DOHH2 (cell line): ENCODE results near the gene SPIN1.

Source experiments
- H3F3A ChIP-seq: fragments of 200-600 bp; sonication (generic), shearing (Covaris generic); 2 replicates; pipeline ENCODE4 v1.6.0; 2016; ENCODE audit warnings: antibody characterized with exemption, mild to moderate bottlenecking; ENCODE audit not compliant: control insufficient read depth, insufficient read depth
- H3K27ac ChIP-seq: fragments of 200-600 bp; sonication (generic); 2 replicates; pipeline ENCODE4 v1.5.1; 2014; ENCODE audit warnings: low read depth, mild to moderate bottlenecking, low read length, moderate library complexity
- H3K27me3 ChIP-seq: fragments of 200-600 bp; sonication (generic); 2 replicates; pipeline ENCODE4 v1.6.1; 2014; ENCODE audit warnings: mild to moderate bottlenecking, low read length, mixed read lengths; ENCODE audit not compliant: control insufficient read depth
- H3K36me3 ChIP-seq: fragments of 200-600 bp; sonication (generic); 2 replicates; pipeline ENCODE4 v1.6.1; 2014; ENCODE audit warnings: mild to moderate bottlenecking, low read length, moderate library complexity, mixed read lengths; ENCODE audit not compliant: control insufficient read depth
- H3K4me1 ChIP-seq: fragments of 200-600 bp; sonication (generic); 2 replicates; pipeline ENCODE4 v1.6.1; 2014; ENCODE audit warnings: mild to moderate bottlenecking, low read length, mixed read lengths; ENCODE audit not compliant: control insufficient read depth
- H3K4me2 ChIP-seq: fragments of 200-600 bp; sonication (generic); 2 replicates; pipeline ENCODE4 v1.6.0; 2014; ENCODE audit warnings: mild to moderate bottlenecking, low read length, moderate library complexity
- H3K4me3 ChIP-seq: fragments of 200-600 bp; sonication (generic); 2 replicates; pipeline ENCODE4 v1.5.1; 2014; ENCODE audit warnings: mild to moderate bottlenecking, low read length, mixed read lengths
- H3K79me2 ChIP-seq: fragments of 200-600 bp; sonication (generic); 2 replicates; pipeline ENCODE4 v1.6.1; 2014; ENCODE audit warnings: mild to moderate bottlenecking, low read length, mixed read lengths; ENCODE audit not compliant: control insufficient read depth
- H3K9me2 ChIP-seq: fragments of 200-600 bp; sonication (generic); replicated peaks from 2 replicates; pipeline ENCODE4 v1.6.1; 2014; ENCODE audit warnings: mild to moderate bottlenecking, low read length, mixed read lengths; ENCODE audit not compliant: control insufficient read depth
- H3K9me3 ChIP-seq: fragments of 200-600 bp; sonication (generic); 2 replicates; pipeline ENCODE4 v1.6.1; 2014; ENCODE audit warnings: antibody characterized with exemption, low read length, mixed read lengths; ENCODE audit not compliant: control insufficient read depth, insufficient read depth
- H4K20me1 ChIP-seq: fragments of 200-600 bp; sonication (generic); 2 replicates; pipeline ENCODE4 v1.6.0; 2014; ENCODE audit warnings: low read depth, mild to moderate bottlenecking, antibody characterized with exemption, low read length, moderate library complexity; ENCODE audit not compliant: control insufficient read depth, insufficient read depth
- EZH2phosphoT487 ChIP-seq: fragments of 200-600 bp; sonication (generic); IDR thresholded peaks from 2 replicates; pipeline ENCODE4 v1.6.1; 2017; ENCODE audit warnings: borderline replicate concordance, mild to moderate bottlenecking, antibody characterized with exemption, low read length, moderate library complexity, mixed read lengths
- TF ChIP-seq, protein P1 (sequence below): fragments of 200-600 bp; sonication (generic); IDR thresholded peaks from one replicate; pipeline ENCODE4 v1.5.1; 2014; ENCODE audit warnings: antibody characterized with exemption, mild to moderate bottlenecking, low read depth, low read length; ENCODE audit not compliant: poor library complexity, severe bottlenecking

Gene SPIN1

DNA sequence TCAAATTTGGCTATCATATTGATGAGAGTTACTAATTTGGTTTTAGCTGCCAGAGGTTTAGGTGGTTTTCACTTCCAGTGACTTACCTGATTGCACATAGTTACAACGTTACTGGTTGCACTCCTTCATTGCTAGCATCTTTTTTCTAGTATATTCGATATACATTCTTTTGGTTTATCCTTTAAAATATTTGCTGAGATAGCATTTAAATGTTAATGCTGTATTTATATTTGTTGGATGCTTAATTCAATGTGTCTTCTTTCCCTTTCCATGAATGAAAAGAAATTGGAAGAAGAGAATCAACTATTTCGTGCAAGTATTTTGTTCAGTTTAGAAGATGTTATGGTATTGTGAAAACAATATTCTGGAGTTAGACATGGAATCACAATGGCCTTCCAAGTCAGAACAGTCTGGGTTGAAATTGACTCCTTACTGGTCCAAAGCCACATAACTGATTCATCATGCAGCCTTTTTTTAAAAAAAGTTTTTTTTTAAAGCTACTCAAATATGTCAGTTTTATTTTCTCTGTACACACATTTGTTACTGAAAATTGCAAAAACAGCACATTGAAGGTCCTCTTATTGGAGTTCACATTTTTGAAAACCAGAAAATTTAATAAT, 2.2 kb downstream of the SPIN1 start:
- H3K4me3 ChIP-seq, result 0 out of 2 replicates have a peak overlapping the region, but pooled peaks have one; percentile 83
- H3K4me1 ChIP-seq, result peaks cover 29% of the 10 kb centered on the region
- no peaks in the 10 kb centered on the region for H3K9me2 ChIP-seq
- peaks cover 12% of the 10 kb centered on the region; the same call in 1 of the 2 replicates for H3K36me3 ChIP-seq
- no peak overlapping the region for H3K27ac ChIP-seq
- H3K4me2 ChIP-seq, result peak overlapping the region; percentile 58
- no peaks in the 10 kb centered on the region for H3K9me3 ChIP-seq
- peaks cover 64% of the 10 kb centered on the region for H3K79me2 ChIP-seq
- no peaks in the 10 kb centered on the region for H3K27me3 ChIP-seq
- no peaks in the 10 kb centered on the region for H3F3A ChIP-seq
- H4K20me1 ChIP-seq, result peaks cover 12% of the 10 kb centered on the region; the same call in 1 of the 2 replicates
- TF ChIP-seq EZH2phosphoT487, result no peak
- TF ChIP-seq, protein P1, sequence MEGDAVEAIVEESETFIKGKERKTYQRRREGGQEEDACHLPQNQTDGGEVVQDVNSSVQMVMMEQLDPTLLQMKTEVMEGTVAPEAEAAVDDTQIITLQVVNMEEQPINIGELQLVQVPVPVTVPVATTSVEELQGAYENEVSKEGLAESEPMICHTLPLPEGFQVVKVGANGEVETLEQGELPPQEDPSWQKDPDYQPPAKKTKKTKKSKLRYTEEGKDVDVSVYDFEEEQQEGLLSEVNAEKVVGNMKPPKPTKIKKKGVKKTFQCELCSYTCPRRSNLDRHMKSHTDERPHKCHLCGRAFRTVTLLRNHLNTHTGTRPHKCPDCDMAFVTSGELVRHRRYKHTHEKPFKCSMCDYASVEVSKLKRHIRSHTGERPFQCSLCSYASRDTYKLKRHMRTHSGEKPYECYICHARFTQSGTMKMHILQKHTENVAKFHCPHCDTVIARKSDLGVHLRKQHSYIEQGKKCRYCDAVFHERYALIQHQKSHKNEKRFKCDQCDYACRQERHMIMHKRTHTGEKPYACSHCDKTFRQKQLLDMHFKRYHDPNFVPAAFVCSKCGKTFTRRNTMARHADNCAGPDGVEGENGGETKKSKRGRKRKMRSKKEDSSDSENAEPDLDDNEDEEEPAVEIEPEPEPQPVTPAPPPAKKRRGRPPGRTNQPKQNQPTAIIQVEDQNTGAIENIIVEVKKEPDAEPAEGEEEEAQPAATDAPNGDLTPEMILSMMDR, result no peak

DNA sequence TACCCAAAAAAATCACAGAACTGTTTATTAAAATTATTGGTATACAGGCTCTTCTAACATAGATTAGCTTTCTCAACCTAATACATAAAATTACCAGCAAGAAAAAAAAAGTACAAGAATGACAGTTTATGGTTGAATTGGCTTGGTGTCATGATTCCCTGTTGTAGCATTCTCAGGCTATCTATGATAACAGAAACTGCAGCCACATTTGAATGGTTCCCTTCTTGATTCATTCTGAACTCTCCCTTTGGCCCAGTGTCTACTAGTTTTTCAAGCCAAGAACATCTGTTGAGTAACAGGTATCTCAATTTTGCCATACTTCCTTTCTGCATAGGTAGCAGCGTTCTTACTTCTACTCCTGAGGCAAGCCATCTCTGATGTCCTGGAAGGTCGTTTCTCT, 3.0 kb downstream of the SPIN1 start:
- H3K27ac ChIP-seq, result no peak overlapping the region
- H3K27me3 ChIP-seq, result no peaks in the 10 kb centered on the region
- H3F3A ChIP-seq, result no peaks in the 10 kb centered on the region
- H3K4me3 ChIP-seq, result no peak overlapping the region
- H3K9me3 ChIP-seq, result no peaks in the 10 kb centered on the region
- peaks cover 12% of the 10 kb centered on the region; the same call in 1 of the 2 replicates for H4K20me1 ChIP-seq
- H3K4me2 ChIP-seq, result no peak overlapping the region
- peaks cover 72% of the 10 kb centered on the region for H3K79me2 ChIP-seq
- H3K9me2 ChIP-seq, result no peaks in the 10 kb centered on the region
- H3K36me3 ChIP-seq, result peaks cover 12% of the 10 kb centered on the region; the same call in 1 of the 2 replicates
- H3K4me1 ChIP-seq, result peaks cover 29% of the 10 kb centered on the region
- TF ChIP-seq, protein P1, result no peak
- TF ChIP-seq EZH2phosphoT487, result no peak

- Histone ChIP-seq H3K4me3 (no peak overlapping the region), H3K27me3 (no peaks in the 10 kb centered on the region), H3K9me2 (no peaks in the 10 kb centered on the region), H3K27ac (no peak overlapping the region), H3F3A (no peaks in the 10 kb centered on the region), H3K4me2 (no peak overlapping the region), H3K79me2 (peaks cover 79% of the 10 kb centered on the region), H3K36me3 (peaks cover 12% of the 10 kb centered on the region; the same call in 1 of the 2 replicates), H3K4me1 (peaks cover 29% of the 10 kb centered on the region), H3K9me3 (no peaks in the 10 kb centered on the region), H4K20me1 (peaks cover 12% of the 10 kb centered on the region; the same call in 1 of the 2 replicates)
- TF ChIP-seq EZH2phosphoT487, result no peak
- TF ChIP-seq, protein P1, result no peak
These were observed 3.7 kb downstream of the SPIN1 start for GRCh38 chr9:88391921-88392320.
